HG03135 (cell line): ENCODE measurements around the gene PDE11A.

ENCODE experiments used
- ATAC-seq: cut with Tn5 transposase; IDR thresholded peaks from one replicate; pipeline ENCODE4 v1.9.1; 2021; ENCODE audit warnings: mild to moderate bottlenecking, moderate library complexity; ENCODE audit not compliant: unreplicated experiment

PDE11A gene

DNA sequence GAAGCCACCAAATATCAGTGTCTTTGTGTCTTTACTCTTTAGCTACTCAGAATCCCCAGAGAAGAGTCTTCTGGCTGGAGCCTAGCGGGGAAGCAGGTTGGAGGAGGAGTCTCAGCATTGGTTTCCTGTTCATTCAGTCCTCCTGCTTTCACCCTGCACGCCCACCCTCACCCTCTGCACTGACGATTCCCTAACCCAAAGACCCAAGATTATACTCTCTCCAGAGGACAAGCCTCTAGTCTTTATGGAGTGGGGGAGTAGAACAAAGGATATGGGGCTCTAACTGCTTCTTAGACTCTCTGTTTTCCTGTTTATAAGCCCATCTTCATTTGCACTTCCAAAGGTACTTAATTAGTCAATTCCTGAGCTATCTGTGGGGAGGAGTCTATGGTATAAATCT is 341.2 kb downstream of the PDE11A start:
- ATAC-seq = no peak

DNA sequence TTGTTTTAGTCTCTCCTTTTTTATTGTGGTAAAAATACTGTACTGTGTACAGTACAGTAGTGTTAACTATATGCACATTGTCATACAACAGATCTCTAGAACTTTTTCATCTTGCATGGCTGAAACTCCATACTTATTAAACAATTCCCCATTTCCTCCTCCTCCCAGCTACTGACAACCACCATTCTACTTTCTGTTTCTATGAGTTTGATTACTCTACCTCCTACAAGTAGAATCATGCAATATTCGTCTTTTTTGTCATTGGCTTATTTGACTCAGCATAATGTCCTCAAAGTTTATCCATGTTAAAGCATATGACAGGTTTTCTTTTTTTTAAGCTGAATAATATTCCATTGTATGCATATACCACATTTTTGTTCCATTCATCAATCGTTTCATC is 341.8 kb downstream of the PDE11A start:
- ATAC-seq = no peak

DNA sequence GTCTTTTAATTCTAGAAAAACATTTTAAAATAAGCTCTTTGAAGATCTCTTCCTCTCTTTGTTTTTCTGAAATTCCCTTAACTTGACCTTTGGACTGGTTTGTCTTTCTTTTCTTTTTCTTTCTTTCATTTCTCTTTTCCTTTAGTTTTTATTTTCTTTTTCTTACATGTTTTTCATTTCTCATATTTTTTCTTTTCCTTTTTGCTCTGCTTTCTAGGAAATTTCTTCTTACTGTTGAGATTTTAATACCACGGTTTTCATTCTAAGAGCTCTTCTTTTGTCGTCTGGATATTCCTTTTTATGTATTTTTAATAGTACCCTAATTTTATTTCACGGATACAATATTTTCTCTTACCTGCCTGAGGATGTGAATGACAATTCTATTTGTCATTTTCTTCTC is 342.2 kb downstream of the PDE11A start:
- ATAC-seq = no peak

DNA sequence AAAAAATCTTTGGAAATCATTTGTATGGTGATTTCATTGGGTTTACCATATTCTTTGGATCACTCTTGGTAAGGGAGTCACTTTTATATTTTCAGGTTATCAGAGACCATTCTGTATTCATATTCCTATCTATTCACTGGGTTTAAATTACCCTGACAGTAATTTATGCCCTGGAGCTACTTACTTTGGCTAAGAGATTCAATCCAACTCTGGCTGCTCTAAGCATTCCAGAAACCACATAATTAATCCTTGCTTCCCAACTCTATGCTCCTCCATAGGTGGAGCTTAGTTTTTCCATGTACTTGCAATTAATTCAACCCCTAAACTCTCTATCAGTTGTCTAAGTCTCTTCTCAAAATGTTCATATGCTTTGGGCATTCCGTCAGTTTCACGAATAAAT is 343.7 kb downstream of the PDE11A start:
- ATAC-seq = no peak

DNA sequence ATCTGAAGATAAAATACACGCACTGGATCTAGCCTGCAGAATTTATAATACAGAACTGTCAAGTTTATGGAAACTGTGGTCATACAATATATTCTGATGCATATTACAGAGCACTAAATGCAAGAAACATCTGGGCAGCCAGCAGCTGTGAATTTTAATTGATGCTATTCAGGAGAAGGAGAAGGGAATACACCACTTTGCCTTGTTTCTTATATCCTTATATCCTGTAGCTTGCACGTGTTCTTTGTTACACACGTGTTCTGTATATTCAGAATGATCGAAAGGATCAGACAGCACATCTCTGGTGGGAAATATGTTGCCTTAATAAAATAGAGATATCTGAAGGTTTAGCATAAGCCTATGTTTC is 344.2 kb downstream of the PDE11A start:
- no peak for ATAC-seq

DNA sequence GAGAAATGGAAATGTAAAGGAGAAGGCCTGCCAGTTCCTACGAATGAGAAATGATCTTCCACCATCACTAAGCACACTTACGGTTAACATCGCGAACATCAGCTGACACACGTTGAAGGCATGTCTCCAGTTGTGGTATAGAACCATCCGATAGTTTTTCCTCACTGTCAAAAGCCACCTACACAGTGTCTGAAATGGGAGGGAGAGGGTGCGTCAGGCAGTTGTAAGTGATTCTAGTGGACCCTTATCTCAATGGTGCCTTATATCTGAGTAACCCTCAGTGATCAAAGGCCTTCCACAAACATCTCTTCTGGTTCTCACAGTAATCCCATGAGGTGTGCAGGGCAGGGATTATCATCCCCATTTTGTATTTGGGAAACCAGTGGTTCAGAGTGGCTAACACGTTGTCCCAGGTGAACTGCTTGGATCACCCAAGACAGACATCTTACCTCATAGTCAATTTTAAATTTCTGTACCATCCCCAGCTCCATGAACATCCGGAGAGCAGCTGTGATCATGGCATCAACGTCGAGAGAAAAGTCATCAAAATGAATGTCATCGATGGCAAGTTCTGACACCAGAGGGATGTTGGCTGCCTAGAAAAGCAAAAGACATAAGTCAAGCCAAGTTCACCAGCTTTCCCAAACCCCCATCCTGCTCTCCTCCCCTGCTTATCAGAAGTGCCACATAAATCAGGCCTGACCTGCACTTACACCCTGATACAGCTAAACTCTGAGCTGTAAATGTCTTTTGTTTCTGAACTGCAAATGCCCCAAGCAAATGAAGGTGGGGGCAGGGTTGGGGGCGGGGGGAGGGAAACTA is 344.8 kb downstream of the PDE11A start:
- ATAC-seq = no peak

DNA sequence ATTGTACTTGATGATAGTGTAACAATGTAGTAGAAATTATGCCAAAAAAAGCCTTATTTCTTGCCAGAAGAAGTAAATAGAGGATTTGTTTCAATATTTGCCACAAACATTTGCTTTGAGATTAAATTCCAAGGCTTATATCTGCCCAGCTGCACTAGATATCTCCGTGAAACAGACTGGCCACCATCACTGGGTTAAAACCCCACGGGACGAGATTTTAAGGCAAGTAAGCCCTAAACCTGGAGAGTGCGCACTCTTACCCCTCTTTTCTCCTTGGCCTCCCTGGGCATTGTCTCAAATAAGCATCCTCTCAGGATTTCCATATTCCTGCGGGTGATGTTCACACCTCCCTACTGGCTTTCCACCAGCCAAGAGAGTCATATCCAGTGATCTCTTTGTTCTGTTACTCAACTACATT is 345.6 kb downstream of the PDE11A start:
- ATAC-seq = no peak

DNA sequence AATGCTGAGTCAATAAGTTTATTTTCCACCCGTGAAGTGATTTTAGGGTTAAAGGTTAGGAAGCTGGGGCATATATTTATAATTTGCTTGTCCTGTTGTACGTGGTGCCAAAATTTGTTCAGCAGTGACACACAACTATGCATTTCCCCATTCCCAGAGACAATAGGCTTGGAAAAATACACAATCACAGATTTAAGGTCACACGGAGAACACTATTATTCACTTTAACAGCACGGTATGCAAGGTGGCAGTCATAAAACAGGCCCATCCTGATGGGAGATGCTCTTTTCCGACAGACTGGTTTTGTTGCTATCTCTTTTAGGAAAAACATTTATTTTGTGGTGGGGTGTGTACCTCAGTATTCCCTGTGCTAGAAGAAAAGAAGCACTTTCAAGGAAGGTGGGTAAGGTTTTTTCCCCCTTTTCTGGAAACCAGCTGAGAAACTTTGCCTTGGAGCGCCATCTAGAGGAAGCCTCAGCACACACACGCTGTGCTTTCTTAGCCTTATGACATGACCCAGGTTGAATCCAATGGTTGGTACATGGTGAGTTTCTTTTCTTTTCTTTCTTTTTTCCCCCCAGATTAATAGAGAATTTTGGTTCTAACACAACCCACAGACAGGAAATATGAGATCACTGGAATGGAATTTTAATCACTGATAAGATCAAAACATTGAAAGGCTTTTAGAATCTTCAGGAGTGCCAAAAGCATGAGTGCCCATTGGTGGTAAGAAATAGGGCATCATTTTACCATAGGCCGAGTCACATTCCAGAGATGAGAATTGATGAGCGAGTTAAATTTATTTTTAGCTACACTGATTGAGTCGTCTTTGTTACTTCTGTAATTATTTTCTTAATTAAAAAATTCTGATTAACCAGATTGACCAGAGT is 347.9 kb downstream of the PDE11A start:
- ATAC-seq = no peak

DNA sequence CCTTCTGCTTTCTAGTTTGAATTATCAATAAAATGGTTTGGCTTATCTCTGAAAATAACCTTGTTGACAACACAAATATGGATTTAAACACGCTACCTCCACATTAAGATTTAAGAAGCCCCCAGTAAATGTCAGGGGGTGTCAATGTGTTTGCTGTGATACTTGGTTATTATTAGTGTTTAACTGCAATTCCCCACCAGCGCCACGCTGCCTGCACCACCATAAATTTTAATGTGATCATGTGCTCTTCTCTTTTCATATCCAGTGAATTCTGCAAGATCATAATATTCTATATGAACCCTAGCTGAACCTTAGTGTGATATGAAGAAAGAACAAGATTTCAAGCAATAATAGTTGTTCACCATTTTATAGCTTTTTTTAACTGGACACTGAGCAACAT is 349.3 kb downstream of the PDE11A start:
- ATAC-seq = no peak

DNA sequence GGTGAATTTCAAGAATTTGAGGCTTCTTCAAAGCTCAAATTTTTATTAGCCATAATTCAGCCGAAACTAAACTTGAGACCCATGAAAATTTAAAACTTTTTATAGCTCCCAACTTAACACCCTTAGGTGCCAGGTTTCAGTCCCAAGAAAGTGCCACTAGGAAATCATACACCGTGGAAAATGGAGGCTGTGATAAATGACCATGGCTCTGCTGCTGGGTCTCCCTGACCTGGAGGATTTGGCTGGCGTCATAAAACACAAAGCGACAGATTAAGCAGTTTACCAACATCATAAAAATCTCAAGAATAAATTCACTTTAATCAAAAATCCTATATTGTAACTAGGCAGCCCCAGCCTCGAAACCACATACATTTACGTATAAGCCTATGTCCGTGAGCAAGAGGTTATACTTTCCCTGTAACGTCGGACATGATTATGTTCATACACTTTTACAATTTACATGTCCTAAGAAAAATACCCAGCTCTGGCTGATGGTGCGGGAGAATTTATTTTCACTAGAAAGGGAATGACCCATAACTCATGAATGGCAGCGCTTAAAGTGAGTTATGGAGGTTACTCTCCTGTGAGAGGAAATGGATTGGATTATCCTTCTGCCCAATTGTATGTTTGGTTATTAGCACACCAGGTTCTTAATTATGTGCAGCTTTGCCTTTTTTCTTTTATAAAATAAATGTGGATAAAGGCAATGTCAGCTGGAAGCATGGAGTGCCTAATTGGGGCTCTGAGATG is 350.6 kb downstream of the PDE11A start:
- ATAC-seq = no peak

DNA sequence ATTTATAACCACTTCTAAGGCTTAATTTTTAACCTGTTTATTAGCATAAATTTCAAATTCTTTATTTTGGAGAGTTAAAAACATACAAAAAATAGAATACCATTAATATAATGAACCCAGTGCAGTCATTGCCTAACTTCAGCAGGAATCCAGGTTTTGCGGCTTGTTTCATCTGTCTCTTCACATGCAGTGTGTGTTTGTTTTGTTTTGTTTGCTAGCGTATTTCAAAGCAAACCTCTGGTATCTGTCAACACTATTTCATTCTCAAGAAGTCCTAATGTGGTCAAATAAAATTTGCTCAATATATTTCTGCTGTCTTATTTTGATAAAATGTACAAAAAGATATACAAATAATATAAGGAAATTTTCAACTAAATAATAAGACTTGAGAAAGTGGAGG is 351.5 kb downstream of the PDE11A start:
- no peak for ATAC-seq

DNA sequence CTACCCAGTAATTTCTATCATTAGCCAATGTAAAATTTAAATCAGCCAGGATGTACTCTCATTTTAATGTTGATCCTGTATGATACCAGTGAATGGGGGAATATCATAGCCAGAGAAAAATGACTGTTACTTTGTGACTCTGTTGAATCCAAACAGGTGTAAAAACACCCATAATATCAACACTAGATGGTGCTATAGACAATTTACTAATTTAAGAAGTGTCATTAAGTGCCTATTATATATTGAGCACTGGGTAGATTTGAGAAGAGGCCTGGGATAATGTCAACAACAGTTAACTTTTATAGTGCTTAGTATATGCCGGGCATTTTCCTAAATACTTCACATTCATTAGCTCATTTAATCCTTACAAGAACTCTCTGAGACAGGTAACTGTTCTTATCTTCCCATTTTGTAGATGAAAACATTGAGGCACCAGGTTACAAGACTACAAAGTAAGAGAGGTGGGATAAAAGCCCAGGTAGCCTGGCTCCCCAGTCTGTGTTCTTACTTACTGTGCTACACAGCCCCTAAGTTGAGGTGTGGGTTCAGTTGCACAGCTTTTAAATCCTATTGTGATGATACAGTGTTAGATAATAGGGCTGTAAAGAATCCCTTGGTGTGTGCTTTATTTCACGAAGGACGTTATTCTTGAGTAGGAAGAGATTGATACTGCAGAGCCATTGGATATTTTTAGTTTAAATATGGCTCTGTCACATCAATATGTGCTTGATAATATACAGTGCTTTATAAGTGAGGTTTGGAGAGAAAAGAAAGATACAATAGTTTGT is 354.6 kb downstream of the PDE11A start:
- no peak for ATAC-seq

DNA sequence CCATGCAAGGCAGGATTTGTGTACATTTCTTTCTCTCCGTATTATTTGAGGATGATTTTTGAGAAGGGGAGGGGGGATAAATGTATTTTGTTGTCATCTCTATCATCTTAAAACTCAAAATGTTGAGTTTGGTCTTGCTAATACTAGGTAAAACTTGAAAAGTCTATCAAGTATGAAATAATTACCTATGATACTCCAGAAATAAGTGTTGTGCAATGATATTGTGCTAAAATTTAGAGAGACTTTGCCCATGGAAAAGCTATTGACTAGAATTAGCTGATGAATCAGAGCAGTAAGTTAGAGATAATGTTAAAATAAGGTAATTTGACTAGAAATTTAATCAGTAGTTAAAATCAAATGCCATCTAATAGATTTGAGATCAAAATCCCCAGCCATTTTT is 356.1 kb downstream of the PDE11A start:
- ATAC-seq = no peak

DNA sequence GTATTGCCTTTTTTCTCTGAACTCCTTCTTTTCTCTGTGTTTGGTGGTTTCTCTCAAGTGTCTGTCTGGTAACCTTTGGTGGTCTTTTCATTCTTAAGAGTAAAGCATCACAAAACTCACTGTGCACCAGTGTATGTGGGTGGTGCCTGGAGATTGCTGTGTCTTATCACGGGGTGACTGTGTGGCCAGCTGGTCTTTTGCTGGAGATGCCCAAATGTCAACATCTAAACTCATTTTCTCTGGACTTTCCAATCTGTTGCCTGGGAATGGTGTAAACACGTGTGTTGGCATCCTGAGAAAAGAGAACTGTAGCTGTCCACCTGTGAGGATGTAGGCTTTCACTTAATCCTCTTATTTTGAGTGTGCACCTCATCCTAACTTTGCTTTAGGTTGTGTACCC is 356.8 kb downstream of the PDE11A start:
- ATAC-seq = no peak

DNA sequence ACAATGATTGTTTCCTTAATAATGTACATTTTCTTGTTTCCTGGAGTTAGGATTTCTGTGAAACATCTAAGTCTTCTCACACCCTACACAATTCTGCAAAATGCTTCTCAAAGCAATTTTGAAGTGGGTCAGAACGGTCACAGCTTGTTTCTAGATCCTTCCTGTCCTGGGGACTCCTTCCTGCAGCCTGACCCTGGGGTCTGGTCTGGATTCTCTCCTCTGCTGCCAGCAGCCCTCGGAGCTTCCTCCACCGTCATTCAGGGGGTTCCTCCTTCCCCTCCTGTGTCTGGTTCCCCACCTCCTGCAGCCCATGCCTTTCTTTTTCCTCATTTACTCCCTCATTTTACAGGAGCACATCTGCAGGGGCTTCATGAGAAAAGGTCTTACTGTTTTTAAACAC is 357.9 kb downstream of the PDE11A start:
- no peak for ATAC-seq

DNA sequence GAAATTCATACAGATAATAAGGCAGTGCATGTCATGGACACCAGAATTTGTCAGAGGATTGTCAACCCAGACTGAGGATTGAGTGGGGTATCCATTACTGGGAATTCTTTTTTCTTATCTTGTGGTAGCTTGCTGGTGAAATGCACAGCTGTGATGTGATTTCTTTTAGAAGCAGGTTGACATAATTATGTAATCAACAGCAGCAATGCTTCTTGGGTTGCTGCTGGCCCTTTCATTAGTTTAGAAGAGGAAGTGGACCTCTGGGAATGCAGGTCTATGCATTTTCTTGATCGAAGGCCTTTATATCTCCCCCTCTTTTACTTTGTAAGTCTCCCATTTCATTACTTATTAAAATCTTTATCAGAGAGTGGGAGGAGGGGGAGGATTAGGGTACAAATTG is 360.1 kb downstream of the PDE11A start:
- no peak for ATAC-seq

DNA sequence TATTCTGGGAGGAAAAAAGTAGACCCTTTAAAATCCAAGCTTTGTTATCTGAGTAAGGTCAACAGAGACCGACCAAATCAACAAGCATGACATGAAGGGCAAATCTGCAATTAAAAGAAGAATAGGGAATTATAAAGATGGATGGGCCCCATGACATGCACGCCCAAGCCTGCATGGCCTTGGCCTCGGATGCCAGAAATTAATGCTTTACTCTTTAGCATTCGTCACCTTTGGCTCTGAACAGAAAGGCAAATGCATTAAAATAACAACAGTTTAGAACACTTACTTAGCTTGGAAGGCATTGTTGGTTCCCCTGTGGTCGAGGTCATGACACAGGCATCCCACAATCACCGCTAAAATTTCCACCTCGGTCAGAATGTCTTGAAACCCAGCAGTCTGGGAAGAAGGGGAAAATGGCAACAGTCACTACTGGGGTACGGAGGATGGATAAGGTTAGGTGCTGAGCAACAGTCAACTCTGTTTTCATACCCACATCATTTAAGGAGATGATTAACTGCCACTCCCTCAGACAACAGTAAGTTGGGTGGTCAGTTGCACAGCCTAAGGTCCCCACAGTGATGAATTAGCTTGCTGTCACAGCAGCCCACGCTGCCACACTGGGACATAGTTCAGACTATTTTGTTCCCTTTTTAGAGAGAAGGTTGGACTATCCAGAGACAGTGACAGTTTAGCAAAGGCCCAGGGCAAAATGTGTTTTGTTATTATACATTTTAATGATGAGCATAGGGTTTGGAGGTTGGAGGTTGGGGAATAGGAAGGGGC is 360.9 kb downstream of the PDE11A start:
- no peak for ATAC-seq

DNA sequence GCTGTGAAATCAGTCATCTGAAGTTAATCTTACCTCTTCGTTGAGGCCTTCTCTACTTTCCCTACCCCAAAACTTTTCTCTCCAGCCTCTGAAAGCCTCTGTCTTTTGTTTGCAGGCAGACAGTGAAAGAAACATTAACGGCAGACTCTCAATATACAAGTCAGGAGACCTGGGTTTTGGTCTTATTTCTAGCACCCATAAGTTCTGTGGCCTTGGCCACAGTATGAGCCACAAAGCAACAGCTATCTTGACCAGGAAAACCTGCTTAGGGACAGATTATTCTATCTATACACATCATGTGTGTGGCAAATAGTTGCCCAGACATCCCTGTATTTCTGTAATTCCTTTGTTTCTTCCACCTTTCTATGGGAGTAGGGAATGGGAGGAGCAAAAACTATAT is 361.7 kb downstream of the PDE11A start:
- no peak for ATAC-seq

DNA sequence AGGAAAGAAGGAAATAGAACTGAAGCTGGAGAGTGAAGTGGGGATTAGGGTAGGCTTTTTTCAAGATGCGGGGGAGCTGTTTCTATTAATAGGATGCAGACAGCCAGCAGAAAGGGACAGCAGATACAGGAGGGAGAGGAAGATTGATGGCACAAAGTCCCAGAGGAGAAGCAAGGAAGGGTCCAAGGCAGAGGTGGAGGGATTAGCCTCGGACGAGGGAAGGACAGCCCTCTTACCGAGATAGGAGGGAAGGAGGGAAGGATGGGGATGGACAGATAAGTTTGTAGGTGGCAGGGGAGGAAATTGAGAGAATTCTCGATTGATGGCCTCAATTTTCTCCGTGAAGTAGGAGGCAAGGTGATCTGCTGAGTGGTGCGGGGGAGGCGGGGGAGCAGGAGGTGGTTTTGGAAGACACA is 362.6 kb downstream of the PDE11A start:
- ATAC-seq = no peak
